MM.1S (cell line): Measurements from ENCODE around the gene L3MBTL3.

ENCODE experiments used
- DNase-seq: peaks from one replicate; pipeline ENCODE4 v3.0.0-alpha.2; 2015
- H2AFZ ChIP-seq: fragments of 300-600 bp; sonication (generic); 2 replicates; pipeline ENCODE4 v1.6.0; 2016; ENCODE audit warnings: antibody characterized with exemption, low read length
- H3F3A ChIP-seq: fragments of 300-600 bp; sonication (generic); 2 replicates; pipeline ENCODE4 v1.6.1; 2016; ENCODE audit warnings: mild to moderate bottlenecking, antibody characterized with exemption, low read length, moderate library complexity, mixed read lengths; ENCODE audit not compliant: insufficient read depth
- H3K27ac ChIP-seq: fragments of 300-600 bp; sonication (generic); 2 replicates; pipeline ENCODE4 v1.5.1; 2016; ENCODE audit warnings: mild to moderate bottlenecking, low read length
- H3K27me3 ChIP-seq: fragments of 300-600 bp; sonication (generic); replicated peaks from 2 replicates; pipeline ENCODE4 v1.6.0; 2016; ENCODE audit warnings: low read length; ENCODE audit not compliant: insufficient read depth
- H3K36me3 ChIP-seq: fragments of 300-600 bp; sonication (generic); replicated peaks from 2 replicates; pipeline ENCODE4 v1.6.1; 2016; ENCODE audit warnings: mild to moderate bottlenecking, low read length, mixed read lengths; ENCODE audit not compliant: insufficient read depth
- H3K4me1 ChIP-seq: fragments of 300-600 bp; sonication (generic); 2 replicates; pipeline ENCODE4 v1.6.1; 2016; ENCODE audit warnings: low read length, mixed read lengths
- H3K4me2 ChIP-seq: fragments of 300-600 bp; sonication (generic); 2 replicates; pipeline ENCODE4 v1.6.0; 2016; ENCODE audit warnings: low read depth, low read length
- H3K4me3 ChIP-seq: fragments of 300-600 bp; sonication (generic); 2 replicates; pipeline ENCODE4 v1.5.1; 2016; ENCODE audit warnings: low read length, mixed read lengths
- H3K79me2 ChIP-seq: fragments of 300-600 bp; sonication (generic); 2 replicates; pipeline ENCODE4 v1.6.1; 2016; ENCODE audit warnings: mixed run types, low read length, mixed read lengths
- H3K9ac ChIP-seq: fragments of 300-600 bp; sonication (generic); 2 replicates; pipeline ENCODE4 v1.6.1; 2016; ENCODE audit warnings: low read length, mixed read lengths
- H3K9me2 ChIP-seq: fragments of 300-600 bp; sonication (generic); replicated peaks from 2 replicates; pipeline ENCODE4 v1.6.1; 2016; ENCODE audit warnings: mild to moderate bottlenecking, low read length, mixed read lengths; ENCODE audit not compliant: insufficient read depth
- H3K9me3 ChIP-seq: fragments of 300-600 bp; sonication (generic); replicated peaks from 2 replicates; pipeline ENCODE4 v1.6.1; 2016; ENCODE audit warnings: mild to moderate bottlenecking, low read length, mixed read lengths; ENCODE audit not compliant: insufficient read depth
- H4K20me1 ChIP-seq: fragments of 300-600 bp; sonication (generic); 2 replicates; pipeline ENCODE4 v1.6.1; 2016; ENCODE audit warnings: mild to moderate bottlenecking, low read length, moderate library complexity, mixed read lengths; ENCODE audit not compliant: insufficient read depth
- CTCF ChIP-seq: fragments of 300-600 bp; sonication (generic); IDR thresholded peaks from 2 replicates; pipeline ENCODE4 v1.5.1; 2016; ENCODE audit warnings: antibody characterized with exemption, low read length, mixed read lengths
- EZH2 ChIP-seq: fragments of 300-600 bp; sonication (generic); optimal IDR thresholded peaks from 2 replicates; pipeline ENCODE3; 2017; ENCODE audit warnings: low read depth, mild to moderate bottlenecking, antibody characterized with exemption, low read length, mixed read lengths
- EZH2phosphoT487 ChIP-seq: fragments of 300-600 bp; sonication (generic); IDR thresholded peaks from 2 replicates; pipeline ENCODE4 v1.6.1; 2018; ENCODE audit warnings: antibody characterized with exemption, low read length

L3MBTL3 gene

GRCh38 chr6:130018292-130018743 is at the start of gene L3MBTL3:
Gene L3MBTL3 (plus strand): TSS chr6:130018581. CDS start chr6:130042700, 24,119 bp downstream.
- H3K4me3 ChIP-seq, result peak within 1 kb of the TSS; percentile 91
- H3K79me2 ChIP-seq, result no peaks in the 10 kb centered on the region
- H3K4me2 ChIP-seq, result peak within 1 kb of the TSS; percentile 68
- peak within 1 kb of the TSS; percentile 90 for H2AFZ ChIP-seq
- H3K27ac ChIP-seq, result peak within 1 kb of the TSS; percentile 32; the same call in 1 of the 2 replicates
- no peaks in the 10 kb centered on the region for H3K36me3 ChIP-seq
- no peaks in the 10 kb centered on the region for H3K9me2 ChIP-seq
- TF ChIP-seq EZH2, result no peak
- TF ChIP-seq EZH2phosphoT487, result no peak
- TF ChIP-seq CTCF, result no peak
- H3K27me3 ChIP-seq, result no peaks in the 10 kb centered on the region
- H3K4me1 ChIP-seq, result peaks cover 9% of the 10 kb centered on the region; the same call in 1 of the 2 replicates
- peaks cover 8% of the 10 kb centered on the region; the same call in 1 of the 2 replicates for H3F3A ChIP-seq
- peak within 1 kb of the TSS; percentile 54; the same call in 1 of the 2 replicates for H3K9ac ChIP-seq
- DNase-seq, result peak; percentile 87
- H4K20me1 ChIP-seq, result no peaks in the 10 kb centered on the region
- no peaks in the 10 kb centered on the region for H3K9me3 ChIP-seq

GRCh38 chr6:129969064-129969463 is 49.3 kb upstream of the L3MBTL3 start:
- H4K20me1 ChIP-seq, result no peaks in the 10 kb centered on the region
- H3K4me2 ChIP-seq, result no peak overlapping the region
- no peak overlapping the region for H2AFZ ChIP-seq
- no peak overlapping the region for H3K4me3 ChIP-seq
- no peaks in the 10 kb centered on the region for H3K27me3 ChIP-seq
- no peaks in the 10 kb centered on the region for H3K36me3 ChIP-seq
- TF ChIP-seq EZH2 (no peak), EZH2phosphoT487 (no peak), CTCF (no peak)
- no peaks in the 10 kb centered on the region for H3K79me2 ChIP-seq
- no peaks in the 10 kb centered on the region for H3K9me2 ChIP-seq
- no peaks in the 10 kb centered on the region for H3K4me1 ChIP-seq
- no peak overlapping the region for H3K27ac ChIP-seq
- H3K9ac ChIP-seq, result no peak overlapping the region
- no peaks in the 10 kb centered on the region for H3F3A ChIP-seq
- no peaks in the 10 kb centered on the region for H3K9me3 ChIP-seq
- DNase-seq, result no peak

- Histone ChIP-seq H2AFZ (no peak overlapping the region), H3K4me1 (no peaks in the 10 kb centered on the region), H3K4me3 (no peak overlapping the region), H3K27ac (no peak overlapping the region), H3F3A (no peaks in the 10 kb centered on the region), H3K9ac (no peak overlapping the region), H3K79me2 (no peaks in the 10 kb centered on the region), H3K36me3 (no peaks in the 10 kb centered on the region), H4K20me1 (no peaks in the 10 kb centered on the region), H3K9me2 (no peaks in the 10 kb centered on the region), H3K9me3 (no peaks in the 10 kb centered on the region), H3K27me3 (no peaks in the 10 kb centered on the region), H3K4me2 (no peak overlapping the region)
- no peak for TF ChIP-seq EZH2phosphoT487
- no peak for TF ChIP-seq EZH2
- no peak for TF ChIP-seq CTCF
- DNase-seq, result no peak
These were observed 42.3 kb upstream of the L3MBTL3 start for GRCh38 chr6:129976110-129976509.
